HG03354 (cell line): Measurements from ENCODE around the gene EFCAB6.

Experiments
- ATAC-seq: cut with Tn5 transposase; IDR thresholded peaks from one replicate; pipeline ENCODE4 v1.9.1; 2021; ENCODE audit warnings: mild to moderate bottlenecking; ENCODE audit not compliant: unreplicated experiment, poor library complexity, severe bottlenecking

The EFCAB6 gene

DNA sequence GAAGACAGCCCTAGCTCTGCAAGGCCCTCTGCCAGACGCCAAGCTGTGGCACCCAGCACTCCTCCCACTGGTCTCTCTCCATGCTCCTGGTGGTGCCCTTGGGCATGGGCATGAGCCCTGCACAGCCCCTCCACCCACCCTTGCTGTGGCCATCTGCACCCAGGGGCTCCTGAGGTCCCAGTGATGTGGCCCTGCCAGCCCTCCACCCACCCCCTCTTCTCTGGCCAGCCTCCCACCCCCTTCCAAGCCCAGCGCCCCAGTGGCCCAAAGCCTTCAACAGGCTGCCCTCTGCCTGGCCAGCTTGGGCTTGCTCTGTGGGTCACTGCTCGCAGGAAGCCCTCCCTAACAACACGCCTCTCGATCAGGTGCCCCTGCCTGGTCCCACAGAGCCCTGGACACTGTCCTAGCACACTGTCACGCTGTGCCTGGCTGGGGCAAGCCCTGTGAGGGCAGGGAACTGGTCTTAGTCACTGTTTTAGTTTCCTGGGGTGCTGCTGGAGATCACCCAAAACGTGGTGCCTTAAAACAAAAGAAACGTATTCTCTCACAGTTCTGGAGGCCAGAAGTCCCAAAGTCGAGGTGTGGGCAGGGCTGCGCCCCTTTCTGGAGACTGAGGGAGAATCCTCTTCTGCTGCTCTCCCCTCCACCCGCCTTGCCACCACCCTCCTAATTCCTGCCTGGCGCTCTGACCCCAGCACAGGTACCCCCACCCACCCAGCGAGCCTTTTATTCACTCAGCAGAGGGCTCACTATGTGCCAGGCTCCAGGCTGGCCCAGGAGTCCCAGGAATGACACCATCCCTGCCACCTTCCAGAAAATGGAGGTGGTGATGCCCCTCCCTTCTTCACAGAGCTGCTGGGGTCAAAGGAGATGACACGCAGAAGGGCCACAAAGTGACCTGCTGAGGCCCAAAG lies 35.5 kb upstream of the EFCAB6 start:
- ATAC-seq = no peak

DNA sequence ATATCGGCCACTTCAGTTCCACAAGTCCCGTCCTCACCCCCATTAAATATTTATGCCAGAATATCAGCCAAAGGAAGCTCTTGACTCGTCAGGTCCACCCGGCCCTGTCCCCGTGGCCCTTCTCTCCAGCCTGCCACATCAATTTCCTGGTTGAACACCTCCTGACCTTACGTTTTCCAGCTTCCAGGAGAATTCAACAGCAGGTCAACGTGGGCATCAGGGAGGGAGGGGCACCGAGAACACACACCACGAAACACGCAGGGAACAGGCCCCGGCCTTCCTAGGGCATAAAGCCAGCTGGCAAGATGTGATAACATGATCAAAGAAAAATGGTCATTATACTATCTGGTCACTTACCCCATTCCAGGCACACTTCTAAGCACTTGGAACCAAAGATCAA lies 34.9 kb upstream of the EFCAB6 start:
- no peak for ATAC-seq

DNA sequence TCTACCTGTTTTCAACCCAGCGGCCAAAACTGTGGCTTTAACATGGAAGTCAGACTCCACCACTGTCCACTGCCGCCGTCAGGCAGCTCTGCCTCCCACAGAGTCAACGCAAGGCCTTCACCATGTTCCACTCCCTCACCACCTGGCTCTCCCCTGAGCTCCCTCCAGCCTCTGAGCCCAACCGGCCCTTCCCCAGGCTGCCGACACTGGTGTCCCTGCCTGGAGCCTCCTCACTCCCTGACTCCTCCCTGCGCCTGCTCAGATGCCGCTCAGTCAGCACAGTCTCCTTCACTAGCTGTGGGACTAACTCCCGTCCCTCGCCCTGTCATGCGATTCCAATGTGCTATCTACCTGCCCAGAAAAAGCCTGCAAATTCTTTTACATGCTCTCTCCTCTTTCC lies 33.9 kb upstream of the EFCAB6 start:
- no peak for ATAC-seq

DNA sequence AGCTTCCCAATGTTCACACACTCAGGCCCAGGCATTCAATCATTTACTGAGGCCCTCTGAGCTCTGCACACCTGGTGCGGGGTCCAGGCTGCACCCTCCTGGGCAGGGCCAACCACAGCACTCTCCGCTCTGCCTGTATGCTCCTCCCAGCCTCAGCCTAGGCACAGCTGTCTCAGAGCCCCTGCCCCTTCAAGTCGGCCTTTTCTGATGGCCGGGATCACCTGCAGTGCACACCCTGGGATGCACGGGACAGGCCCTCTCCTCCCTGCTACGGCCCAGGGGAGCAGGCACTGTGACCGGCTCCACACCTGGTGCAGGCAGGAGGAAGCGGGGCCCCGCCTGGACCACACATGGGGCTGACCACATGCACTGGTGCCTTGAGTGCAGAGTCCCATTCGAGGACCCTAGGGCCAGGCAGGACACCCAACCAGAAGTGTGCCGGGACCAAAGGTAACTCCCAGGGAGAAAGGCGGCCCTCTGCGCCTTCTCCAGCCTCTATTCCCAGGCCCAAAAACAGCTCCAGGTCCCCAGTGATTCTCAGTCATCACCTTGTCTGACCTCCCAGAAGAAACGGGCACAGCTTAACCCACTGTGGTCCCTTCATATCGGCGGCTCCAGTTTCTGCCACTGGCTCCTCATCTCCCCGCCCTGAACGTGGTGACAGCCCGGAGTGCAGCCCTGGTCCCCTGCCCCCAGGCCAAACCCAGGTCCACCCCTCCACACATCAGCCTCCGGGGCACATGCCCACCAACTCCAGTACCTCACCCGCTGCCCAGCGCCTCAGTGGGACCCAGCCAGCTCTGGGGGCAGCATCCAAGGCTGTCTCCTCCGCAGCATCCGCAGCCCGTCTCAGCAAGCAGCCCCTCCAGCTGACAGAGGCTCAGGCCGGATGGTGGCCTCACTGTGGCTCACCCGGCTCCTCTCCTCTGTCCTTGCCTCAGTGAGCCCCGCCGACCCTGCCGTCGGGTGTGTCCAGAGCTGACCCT lies 32.7 kb upstream of the EFCAB6 start:
- ATAC-seq = no peak

DNA sequence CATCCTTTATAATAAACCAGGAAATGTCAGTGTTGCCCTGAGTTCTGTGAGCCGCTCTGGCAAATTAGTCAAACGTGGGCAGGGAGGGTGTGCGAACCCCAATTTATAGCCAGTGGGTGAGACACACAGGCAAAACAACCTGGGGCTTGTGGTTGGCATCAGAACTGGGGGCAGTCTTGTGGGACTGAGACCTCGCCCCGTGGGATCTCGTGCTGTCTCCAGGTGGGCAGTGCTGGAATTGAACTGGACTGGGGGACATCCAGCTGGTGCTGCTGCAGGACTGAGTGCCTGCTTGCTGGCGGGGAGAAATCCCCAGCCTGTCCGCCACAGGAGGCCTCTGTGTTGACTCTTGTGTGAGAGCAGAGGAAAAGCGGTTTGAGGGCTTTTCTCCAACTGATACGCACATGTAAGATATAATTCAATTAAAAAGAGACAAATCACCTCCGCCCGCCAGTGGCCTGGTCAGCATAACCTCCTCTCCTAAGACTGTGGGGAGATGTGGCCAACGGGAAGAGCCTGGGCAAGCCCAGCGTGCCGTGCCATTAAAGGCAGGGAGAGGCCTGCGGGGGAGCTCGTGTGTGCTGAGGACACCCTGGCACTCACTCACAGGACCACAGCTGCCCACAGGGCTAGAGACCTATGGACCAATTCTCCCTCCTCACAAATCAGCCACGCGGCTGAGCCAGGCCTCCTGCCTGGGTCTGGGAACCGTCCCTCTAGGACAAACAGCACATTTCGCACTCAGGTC lies 31.9 kb upstream of the EFCAB6 start:
- ATAC-seq = no peak

DNA sequence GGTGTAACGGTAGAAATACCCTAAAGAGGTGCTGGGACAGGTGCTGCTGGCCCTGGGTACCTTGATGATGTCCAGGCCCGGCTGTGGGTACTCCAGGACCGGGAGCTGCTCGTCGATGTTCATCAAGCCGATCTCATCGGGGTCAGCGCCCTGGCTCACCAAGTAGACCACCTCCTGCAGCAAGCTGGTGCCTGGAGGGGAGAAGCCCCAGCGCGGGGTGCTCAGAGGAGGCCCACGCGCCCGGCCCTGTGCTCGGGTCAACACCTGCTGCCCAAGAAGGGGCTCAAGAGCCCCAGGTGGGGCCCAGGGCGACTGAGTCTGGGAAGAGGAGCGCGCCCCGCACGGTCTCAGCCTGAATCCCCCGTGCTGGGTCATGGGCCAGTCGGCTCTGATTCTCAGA lies 29.6 kb upstream of the EFCAB6 start:
- ATAC-seq = no peak

DNA sequence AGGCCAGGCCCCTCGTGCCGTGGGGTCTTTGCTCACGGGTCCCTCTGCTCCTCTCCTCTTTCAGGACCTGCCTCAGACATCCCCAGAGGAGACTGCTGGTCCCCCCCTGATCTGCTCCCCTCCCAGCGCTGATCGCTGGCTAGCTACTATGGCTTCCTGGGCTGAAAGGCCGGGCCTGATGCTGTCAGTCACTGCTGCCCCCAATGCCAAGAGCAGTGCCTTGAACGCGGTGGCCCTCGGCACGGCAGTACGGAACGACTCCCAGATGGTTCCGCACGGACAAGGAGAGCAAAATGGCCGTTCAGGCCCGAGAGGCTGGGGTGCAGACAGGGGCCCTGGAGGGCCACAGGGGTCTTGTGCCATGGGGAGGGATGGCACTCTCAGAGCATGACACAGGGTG lies 28.7 kb upstream of the EFCAB6 start:
- no peak for ATAC-seq

DNA sequence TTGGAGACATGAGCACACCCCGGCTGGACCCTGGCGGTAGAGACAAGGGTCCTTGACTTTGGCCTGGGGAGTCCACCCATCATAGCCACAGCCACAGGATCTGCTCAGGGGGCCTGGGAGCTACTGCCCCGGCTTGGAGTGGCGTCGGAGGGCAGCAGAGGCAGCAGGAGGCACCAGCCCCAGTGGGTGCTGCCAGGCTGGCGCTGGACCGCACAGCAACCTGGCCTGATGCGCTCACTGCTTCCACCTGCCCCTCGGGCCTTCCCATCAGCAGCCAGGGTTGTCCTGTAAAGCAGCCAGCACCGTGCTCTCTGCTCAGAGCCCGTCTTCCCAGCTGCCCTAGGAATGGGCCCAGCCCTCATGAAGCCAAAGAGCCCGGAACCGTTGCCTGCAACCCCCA lies 28.3 kb upstream of the EFCAB6 start:
- ATAC-seq = no peak

DNA sequence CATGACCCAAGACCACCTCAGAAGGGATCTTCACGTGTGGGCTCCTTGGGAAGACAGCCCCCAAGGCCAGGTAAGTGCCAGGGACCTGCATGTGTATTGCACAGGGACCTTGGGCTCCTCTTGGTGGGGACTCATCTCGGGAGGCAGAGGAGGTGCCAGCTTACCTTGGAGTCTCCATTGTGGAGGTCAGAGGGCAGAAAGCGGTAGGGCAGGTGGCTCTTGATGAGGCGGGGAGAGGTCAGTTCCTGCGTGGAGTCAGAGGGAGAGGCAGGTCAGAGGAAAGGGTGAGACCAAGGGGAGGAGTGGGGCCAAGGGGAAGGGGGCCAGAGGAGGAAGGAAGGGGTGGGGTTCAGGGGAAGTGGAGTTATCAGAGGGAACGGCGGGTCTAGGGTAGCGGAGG lies 27.7 kb upstream of the EFCAB6 start:
- no peak for ATAC-seq

DNA sequence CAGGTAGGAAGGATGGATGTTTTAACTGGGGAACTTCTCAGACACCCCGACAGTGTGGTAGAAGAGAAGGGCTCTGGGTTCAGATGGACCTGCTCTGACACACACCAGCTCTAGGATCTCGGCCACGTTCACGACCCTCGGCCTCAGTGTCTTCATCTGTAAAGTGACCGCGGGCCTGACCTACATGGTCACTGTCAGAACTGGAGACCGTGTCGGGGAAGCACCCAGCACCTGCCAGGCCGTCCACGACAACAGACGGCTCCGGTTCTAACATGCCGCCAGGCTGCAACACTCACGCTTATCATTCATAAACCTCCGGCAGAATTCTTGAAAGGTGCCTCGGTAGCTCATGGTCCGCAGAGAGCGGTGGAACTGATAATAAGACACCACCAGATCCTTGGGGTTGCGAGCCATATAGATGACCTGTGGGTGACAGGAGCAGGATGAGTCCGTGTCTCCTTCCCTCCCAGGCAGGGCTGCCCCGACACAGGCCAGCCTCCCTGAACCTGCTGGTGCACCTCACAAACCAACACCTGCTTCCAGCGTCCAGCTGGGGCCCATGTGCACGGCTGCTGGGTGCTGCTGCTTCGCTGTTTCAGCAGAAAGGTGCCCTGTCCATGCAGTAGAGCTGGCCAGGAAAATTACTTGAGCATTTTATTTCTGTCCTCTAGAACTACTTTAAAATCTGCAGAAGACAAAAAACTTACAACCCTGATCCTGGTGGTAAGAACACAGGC lies 26.6 kb upstream of the EFCAB6 start:
- no peak for ATAC-seq

DNA sequence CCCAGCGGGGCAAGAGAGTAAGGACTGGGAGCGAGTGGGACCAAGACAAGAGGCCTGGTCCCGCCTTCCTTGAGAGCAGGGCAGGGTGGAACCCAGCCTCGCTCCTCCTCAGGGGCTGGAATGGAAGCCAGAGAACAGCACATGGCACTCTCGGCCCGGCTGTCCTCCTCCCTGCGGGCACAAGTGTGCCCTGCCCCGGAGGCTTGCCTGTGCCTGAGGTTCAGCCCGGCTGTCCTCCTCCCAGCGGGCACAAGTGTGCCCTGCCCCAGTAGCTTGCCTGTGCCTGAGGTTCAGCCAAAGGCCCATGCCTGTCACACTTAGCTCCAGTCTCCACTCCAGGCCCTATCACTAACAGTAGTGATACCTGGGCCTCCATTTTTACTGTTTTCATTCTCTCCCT lies 26.1 kb upstream of the EFCAB6 start:
- ATAC-seq = no peak

DNA sequence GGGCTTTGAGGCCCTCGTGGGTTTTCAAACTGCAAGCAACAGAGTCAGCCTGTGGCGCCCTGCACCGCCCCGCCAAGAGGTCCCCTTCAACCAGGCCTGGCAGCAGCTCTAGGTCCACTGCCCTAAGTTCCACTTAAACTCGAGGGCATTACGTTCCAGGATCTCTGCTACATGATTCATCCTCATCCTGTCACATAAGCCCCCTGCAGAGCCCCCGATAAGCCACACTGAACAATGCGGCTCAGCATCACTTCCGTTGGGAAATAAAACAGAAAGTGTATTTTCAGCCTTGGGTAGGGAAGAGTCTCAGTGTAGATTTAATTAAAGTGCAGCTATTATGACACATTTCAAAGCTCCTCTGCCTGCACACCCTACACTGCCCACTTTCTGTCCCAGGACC lies 25.6 kb upstream of the EFCAB6 start:
- no peak for ATAC-seq

DNA sequence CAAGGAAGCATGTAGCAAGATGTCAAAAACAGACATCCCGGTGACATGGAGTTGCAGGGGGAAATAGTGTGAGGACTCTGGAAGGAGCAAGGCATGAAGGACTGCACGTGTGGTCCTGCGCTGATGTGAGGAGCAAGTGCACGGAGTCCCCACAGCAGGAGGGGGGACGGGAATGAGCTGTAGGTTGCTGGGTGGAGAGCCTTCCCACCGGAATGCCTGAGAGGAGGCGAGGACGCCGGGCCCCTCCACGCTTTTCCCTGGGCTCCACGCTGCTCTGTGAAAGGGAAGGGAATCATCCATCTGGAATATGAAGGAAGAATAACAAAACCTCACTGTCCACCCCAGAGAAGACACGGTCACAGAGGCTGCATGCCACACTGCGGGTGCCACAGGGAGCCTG lies 23.6 kb upstream of the EFCAB6 start:
- ATAC-seq = no peak

DNA sequence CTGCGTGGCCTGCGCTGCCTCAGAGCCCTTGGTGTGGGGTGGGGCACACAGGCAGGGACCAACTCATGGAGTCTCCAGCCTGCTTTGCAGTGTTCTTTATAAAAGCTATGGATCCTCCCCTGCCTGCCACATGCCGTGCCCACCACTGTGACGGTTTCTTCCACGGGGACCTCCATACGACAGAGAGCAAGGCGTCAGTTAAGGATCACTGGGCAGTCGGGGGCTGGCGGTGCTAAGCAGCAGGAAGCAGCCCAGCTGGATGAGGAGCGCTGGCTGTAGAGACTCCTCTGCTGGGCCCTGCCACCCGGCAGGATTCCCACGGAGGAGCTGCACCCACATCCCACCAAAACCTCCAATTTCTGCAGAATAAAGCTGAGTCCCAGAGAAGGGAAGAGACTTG lies 23.1 kb upstream of the EFCAB6 start:
- no peak for ATAC-seq

DNA sequence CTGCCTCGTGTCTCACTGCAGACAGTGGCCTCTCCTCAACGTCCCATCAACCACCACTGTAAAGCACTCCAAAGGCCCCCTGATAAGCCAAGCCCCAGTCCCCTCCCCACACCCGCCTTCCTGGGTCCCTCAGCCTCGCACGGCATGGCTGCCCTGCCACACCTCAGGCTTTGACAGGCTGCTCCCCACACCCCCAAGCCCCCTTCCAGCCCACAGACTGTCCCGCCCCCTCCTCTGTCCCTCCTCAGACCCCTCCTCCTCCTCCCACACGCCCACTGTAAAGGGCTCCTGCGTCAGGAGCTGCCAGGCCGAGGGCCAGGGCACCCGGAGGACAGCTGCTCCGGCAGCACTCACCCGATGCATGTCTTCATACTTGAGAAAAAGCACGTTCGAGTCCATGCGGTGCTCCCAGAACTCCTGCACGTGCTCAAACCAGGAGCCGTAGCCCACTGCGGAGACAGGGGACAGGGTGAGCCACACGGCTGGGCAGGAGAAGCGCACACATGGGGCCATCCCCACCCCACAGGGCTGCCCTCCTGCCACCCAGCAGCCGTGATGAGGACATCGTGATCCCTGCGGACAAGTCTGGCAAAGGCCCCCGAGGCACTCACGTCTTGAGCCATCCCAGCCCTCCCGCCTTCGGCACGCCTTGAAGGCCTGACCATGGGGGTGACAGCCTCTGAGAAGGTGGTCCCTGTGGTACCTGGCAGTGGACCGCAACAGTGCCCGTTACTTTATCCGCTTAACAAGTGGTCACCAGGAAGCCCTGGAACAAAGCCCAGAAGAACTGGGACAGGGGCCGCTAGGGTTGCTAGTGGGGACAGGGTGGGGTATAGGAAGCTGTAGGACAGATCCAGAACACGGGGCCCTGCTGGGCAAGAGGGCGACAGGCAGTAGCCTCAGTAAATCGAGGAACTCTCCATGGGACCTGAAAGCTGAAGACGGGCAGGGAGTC lies 21.5 kb upstream of the EFCAB6 start:
- no peak for ATAC-seq

DNA sequence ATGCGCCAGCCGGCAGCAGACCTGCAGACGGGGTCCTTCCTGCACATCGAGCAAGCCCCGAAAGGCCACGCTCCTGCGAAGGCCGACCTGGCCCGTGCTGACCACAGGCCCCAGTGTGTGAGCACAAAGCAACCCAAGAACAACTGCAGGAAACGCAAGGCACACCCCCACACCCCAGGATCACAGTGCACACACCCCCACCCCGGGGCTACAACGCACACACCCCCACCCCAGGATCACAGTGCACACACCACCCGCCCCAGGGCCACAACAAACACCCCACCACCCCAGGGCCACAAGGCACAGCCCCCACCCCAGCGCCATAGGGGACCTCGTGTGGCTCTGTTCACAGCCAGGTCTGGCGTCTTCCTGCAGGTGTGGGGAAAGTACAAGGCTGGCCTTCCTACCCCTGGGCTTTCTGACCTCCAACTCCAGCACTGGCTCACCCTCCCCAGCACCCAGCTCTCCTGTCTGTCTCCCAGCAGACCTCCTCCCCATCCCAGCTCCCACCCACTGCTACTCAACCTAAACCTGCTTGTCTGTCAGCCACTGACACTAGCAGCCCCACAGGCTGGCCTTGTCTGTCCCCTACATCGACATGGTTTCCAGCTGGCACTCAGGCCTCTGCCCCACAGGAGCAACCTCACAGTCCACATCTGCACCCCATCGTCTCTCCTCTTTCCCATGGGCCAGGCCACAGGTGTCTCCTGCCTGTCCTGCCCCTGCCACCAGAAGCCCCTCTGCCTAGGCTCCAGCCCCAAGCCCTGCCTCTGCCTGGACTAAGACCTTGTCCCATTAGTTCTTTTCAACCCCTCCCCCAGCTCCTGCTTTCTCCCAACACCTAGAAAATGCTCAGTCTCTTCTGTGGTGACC lies 20.5 kb upstream of the EFCAB6 start:
- no peak for ATAC-seq

DNA sequence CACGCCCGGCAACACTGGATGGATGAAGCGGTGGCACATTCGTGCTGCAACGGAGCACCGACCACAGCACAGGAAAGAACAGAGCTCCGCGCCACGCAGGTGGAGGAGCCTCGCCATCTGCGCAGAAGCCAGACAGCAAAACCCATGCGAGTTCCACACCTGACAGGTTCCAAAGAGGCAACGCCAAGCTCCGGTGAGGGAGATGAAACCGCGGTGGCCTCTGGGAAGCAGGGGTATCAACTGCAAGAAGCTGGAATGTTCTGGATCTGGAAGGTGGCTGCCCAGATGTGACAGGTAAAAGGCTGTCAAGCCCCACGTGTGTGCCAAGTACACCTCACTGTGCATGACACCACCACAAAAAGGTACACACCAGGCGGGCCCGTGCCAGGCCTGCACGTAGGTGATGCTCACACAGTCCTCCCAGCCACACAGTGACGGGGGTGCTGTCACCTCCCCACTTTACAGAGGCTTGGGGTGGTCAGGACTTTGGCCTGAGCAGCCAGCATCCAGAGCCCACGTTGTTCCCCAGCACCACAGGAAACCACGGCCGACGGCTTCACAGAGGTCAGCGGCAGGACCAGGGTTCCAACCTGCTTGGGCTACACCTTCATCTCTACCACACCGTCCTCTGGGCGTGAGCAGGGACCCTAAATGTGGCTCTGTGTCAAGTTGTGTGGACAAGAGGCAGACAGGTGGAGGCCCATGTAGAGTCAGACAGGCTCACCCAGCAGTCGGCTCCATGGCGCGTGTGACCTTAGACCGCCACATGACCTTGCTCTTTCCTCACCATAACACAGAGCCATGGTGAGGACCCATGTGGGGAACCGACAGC lies 19.7 kb upstream of the EFCAB6 start:
- no peak for ATAC-seq
